GM12878 (cell line): ENCODE data around the gene TAF6L. TPM values are rescaled to one million over a fixed set of nuclear protein-coding genes. Genes with fewer than 3 reads are reported as not detected.

ENCODE experiments used
- ATAC-seq: fragments of 200-7000 bp; cut with Tn5 transposase; 3 replicates; pipeline ENCODE4 v1.9.1; 2020; ENCODE audit warnings: mild to moderate bottlenecking, moderate library complexity
- BruUV-seq: library from RNA; stranded (reverse); fragments of 400-500 nt; replicated peaks from 2 replicates; lab custom pipeline; 2021; lab: Mats Ljungman, UMichigan
- CTCF ChIA-PET: fragments of 300-600 bp; sonication (Branson Sonifier 250); formaldehyde crosslinking; extraction: SDS; loops from one replicate; lab custom pipeline; 2021; ENCODE audit warnings: inconsistent platforms; lab: Yijun Ruan, JAX
- POLR2A ChIA-PET: fragments of 350-600 bp; formaldehyde crosslinking; extraction: SDS; loops from one replicate; lab custom pipeline; 2021; ENCODE audit warnings: inconsistent platforms; lab: Charles Lee
- RAD21 ChIA-PET: fragments of 300-600 bp; sonication (Branson Sonifier 250); formaldehyde crosslinking; loops from one replicate; lab custom pipeline; 2023; ENCODE audit warnings: antibody characterized with exemption; ENCODE audit not compliant: unreplicated experiment; lab: Charles Lee
- SMC1A ChIA-PET: fragments of 300-600 bp; sonication (Branson Sonifier 250); formaldehyde crosslinking; loops from one replicate; lab custom pipeline; 2023; ENCODE audit not compliant: unreplicated experiment, uncharacterized antibody; lab: Charles Lee
- DNase-seq: peaks from one replicate; pipeline ENCODE4 v3.0.0-alpha.2; 2011; ENCODE audit warnings: low read depth, low spot score
- FAIRE-seq: peaks from 3 replicates; lab custom pipeline; 2011; peaks lifted over from hg19 to GRCh38; lab: Jason Lieb, UNC
- H2AFZ ChIP-seq: 2 replicates; pipeline ENCODE4 v1.6.0; 2011; ENCODE audit warnings: low read depth, low read length, control low read depth; ENCODE audit not compliant: control insufficient read depth
- H3K27ac ChIP-seq: 2 replicates; pipeline ENCODE4 v1.5.1; 2011; ENCODE audit warnings: control low read depth; ENCODE audit not compliant: control insufficient read depth, insufficient read depth
- H3K27me3 ChIP-seq, 2 experiments: replicated peaks in 1 of 2; 2 replicates each; pipeline versions ENCODE4 v1.6.0 to v1.6.1; 2011; ENCODE audit warnings: low read length in 1 of 2; ENCODE audit not compliant: control insufficient read depth in 2 of 2, insufficient read depth in 2 of 2
- H3K36me3 ChIP-seq, 2 experiments: 2 replicates each; pipeline ENCODE4 v1.5.1; 2011; ENCODE audit warnings: low read length in 1 of 2; ENCODE audit not compliant: control insufficient read depth in 2 of 2, insufficient read depth in 2 of 2
- H3K4me1 ChIP-seq: 2 replicates; pipeline ENCODE4 v1.6.1; 2011; ENCODE audit warnings: mild to moderate bottlenecking, low read length, moderate library complexity, mixed read lengths; ENCODE audit not compliant: control insufficient read depth, insufficient read depth
- H3K4me2 ChIP-seq: 2 replicates; pipeline ENCODE4 v1.6.0; 2011; ENCODE audit warnings: control low read depth; ENCODE audit not compliant: control insufficient read depth, insufficient read depth
- H3K4me3 ChIP-seq: fragments of 200-600 bp; sonication (generic); 2 replicates; pipeline ENCODE4 v1.5.1; 2016
- H3K79me2 ChIP-seq: 2 replicates; pipeline ENCODE4 v1.6.0; 2011; ENCODE audit warnings: low read length; ENCODE audit not compliant: control insufficient read depth, insufficient read depth
- H3K9ac ChIP-seq: 2 replicates; pipeline ENCODE4 v1.8.0; 2011; ENCODE audit warnings: low read length, control low read depth, mixed read lengths; ENCODE audit not compliant: control insufficient read depth, insufficient read depth
- H3K9me3 ChIP-seq: replicated peaks from 3 replicates; pipeline ENCODE4 v1.5.1; 2011; ENCODE audit warnings: mild to moderate bottlenecking, low read length; ENCODE audit not compliant: control insufficient read depth, insufficient read depth
- H4K20me1 ChIP-seq: 2 replicates; pipeline ENCODE4 v1.6.0; 2011; ENCODE audit not compliant: control insufficient read depth, insufficient read depth
- GABPA ChIP-seq: IDR thresholded peaks from 2 replicates; pipeline ENCODE4 v1.6.1; 2014; ENCODE audit warnings: antibody characterized with exemption, low read depth, mild to moderate bottlenecking, inconsistent platforms
- PAX5 ChIP-seq: IDR thresholded peaks from 2 replicates; pipeline ENCODE4 v1.6.1; 2011; ENCODE audit warnings: low read depth, low read length, borderline replicate concordance
- SIX5 ChIP-seq: IDR thresholded peaks from 2 replicates; pipeline ENCODE4 v1.6.1; 2011; ENCODE audit warnings: mild to moderate bottlenecking, low read depth, low read length, moderate library complexity; ENCODE audit not compliant: severe bottlenecking
- WGBS: methylation state at CpG from one replicate; pipeline ENCODE4 v1.1.6; 2016; ENCODE audit warnings: low lambda C conversion rate; ENCODE audit not compliant: insufficient replicate concordance, insufficient coverage; ENCODE audit errors: missing lambda C conversion rate; 5-methylcytosine and 5-hydroxymethylcytosine counted together
- in situ Hi-C: fragments of 300-500 bp; cut with MboI; formaldehyde crosslinking; loops from 9 replicates; pipeline ENCODE4 v1.14.3; 2018; ENCODE audit warnings: mixed read lengths
- intact Hi-C: fragments of 100-400 bp; cut with micrococcal nuclease; formaldehyde crosslinking; loops from one replicate; pipeline ENCODE4 v1.14.2; 2022; ENCODE audit not compliant: unreplicated experiment
- microRNA-seq: library from miRNA; unstranded; fragments of <30 nt; microRNA quantifications from one replicate; pipeline ENCODE4, GENCODE V29; 2018
- polyA plus RNA-seq, 11 experiments: library from polyadenylated mRNA; depleted of rRNA in 4 of 11; unstranded in 6 of 11; stranded (reverse) in 5 of 11; fragments of >200 nt; fragmentation: Nextera tagmentation in 4 of 11; fragmentation: Illumina TruSeq in 1 of 11; extraction: Ambion mirVana in 4 of 11; extraction: Trizol in 1 of 11; gene quantifications; 1 replicate in 1 of 11; 2 replicates in 10 of 11; pipeline versions ENCODE4 v1.2.1 to v1.2.3, GENCODE V29; 2011 to 2016; ENCODE audit warnings: inconsistent platforms in 2 of 11, missing spikeins in 2 of 11, low read depth in 1 of 11
- small RNA-seq: library from RNA; depleted of rRNA; stranded (forward); fragments of <200 nt; gene quantifications from one replicate; pipeline ENCODE3, GENCODE V24; 2014
- total RNA-seq, 4 experiments: library from RNA; depleted of rRNA in 3 of 4; stranded (reverse); fragments of >200 nt in 3 of 4; fragmentation: Illumina TruSeq in 1 of 4; extraction: Trizol in 1 of 4; gene quantifications; 2 replicates each; pipeline versions ENCODE4 v1.2.1 to v1.2.3, GENCODE V29; 2013 to 2021
- TF ChIP-seq, protein P1 (sequence below): IDR thresholded peaks from 2 replicates; pipeline ENCODE4 v1.6.1; 2012; ENCODE audit warnings: low read length, inconsistent platforms
- TF ChIP-seq, protein P2 (sequence below): fragments of 450-650 bp; IDR thresholded peaks from 2 replicates; pipeline ENCODE4 v1.6.1; 2017; ENCODE audit warnings: low read depth, mild to moderate bottlenecking, moderate library complexity

TAF6L gene
- total and polyA plus RNA-seq, 10 of the 15 experiments (the other 5 are each of a cell fraction or from before 2014, with no cell fraction given): 0.15 to 35.6 (median 19.0) TPM

DNA sequence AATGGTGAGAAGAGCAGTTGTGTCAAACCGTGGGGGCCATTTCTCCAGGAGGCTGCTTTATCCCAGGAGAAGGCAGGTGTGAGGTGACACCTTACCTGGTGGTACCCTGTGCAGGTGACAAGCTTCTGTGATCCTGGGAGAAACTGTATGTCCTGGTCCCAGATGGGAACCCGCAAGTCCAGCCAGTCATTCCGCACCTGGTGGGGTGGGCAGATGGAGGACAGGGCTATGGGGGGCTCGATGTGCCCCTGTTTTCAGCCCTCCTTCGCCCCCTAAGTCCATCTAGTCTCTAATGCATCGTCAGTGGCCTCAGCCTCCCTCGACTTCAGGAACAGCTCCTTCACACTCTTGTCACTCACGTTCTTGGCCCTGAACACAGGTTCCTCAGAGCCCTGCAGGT lies 64.1 kb downstream of the TAF6L start:
- TF ChIP-seq, protein P1, sequence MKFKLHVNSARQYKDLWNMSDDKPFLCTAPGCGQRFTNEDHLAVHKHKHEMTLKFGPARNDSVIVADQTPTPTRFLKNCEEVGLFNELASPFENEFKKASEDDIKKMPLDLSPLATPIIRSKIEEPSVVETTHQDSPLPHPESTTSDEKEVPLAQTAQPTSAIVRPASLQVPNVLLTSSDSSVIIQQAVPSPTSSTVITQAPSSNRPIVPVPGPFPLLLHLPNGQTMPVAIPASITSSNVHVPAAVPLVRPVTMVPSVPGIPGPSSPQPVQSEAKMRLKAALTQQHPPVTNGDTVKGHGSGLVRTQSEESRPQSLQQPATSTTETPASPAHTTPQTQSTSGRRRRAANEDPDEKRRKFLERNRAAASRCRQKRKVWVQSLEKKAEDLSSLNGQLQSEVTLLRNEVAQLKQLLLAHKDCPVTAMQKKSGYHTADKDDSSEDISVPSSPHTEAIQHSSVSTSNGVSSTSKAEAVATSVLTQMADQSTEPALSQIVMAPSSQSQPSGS: no peak
- TF ChIP-seq, protein P2, sequence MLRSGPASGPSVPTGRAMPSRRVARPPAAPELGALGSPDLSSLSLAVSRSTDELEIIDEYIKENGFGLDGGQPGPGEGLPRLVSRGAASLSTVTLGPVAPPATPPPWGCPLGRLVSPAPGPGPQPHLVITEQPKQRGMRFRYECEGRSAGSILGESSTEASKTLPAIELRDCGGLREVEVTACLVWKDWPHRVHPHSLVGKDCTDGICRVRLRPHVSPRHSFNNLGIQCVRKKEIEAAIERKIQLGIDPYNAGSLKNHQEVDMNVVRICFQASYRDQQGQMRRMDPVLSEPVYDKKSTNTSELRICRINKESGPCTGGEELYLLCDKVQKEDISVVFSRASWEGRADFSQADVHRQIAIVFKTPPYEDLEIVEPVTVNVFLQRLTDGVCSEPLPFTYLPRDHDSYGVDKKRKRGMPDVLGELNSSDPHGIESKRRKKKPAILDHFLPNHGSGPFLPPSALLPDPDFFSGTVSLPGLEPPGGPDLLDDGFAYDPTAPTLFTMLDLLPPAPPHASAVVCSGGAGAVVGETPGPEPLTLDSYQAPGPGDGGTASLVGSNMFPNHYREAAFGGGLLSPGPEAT: no peak
- TF ChIP-seq PAX5 (no peak), GABPA (no peak), SIX5 (no peak)
- POLR2A ChIA-PET: no interaction called here
- no peak for DNase-seq

More for the DNA sequence above, 64.1 kb downstream of the TAF6L start:
- WGBS: 90% methylated on average over 8 of the region's 8 CpGs
- in situ Hi-C loops: no loop called here
- ChIA-PET RAD21 (no interaction called here), SMC1A (no interaction called here), CTCF (no interaction called here)
- intact Hi-C loops: loop anchor here (10.0 kb wide), 1 partner anchor 241 kb away; the partner anchor contains the start of gene TUT1
- H3K27ac ChIP-seq: no peak overlapping the region
- no peak overlapping the region for H3K9ac ChIP-seq
- ATAC-seq: no peak
- no peaks in the 10 kb centered on the region for H3K27me3 ChIP-seq
- no peaks in the 10 kb centered on the region for H4K20me1 ChIP-seq
- peaks cover 35% of the 10 kb centered on the region for H3K79me2 ChIP-seq
- no peak overlapping the region for H2AFZ ChIP-seq
- peaks cover 4% of the 10 kb centered on the region for H3K4me1 ChIP-seq
- H3K4me3 ChIP-seq: no peak overlapping the region
- BruUV-seq: no TSS peak
- H3K36me3 ChIP-seq: peaks cover 15 to 17% of the 10 kb centered on the region in 2 experiments
- no peaks in the 10 kb centered on the region for H3K9me3 ChIP-seq
- FAIRE-seq: no peak
- no peak overlapping the region for H3K4me2 ChIP-seq

Small RNAs within 50 kb of the gene (microRNA-seq; reads per million reads assigned to microRNA genes)
- gene MIR6514 (2.6 reads per million, percentile 11 among the genes with 10 or more reads in this experiment), gene MIR6748 (not detected)

Small RNAs within 50 kb of the gene (small RNA-seq; reads per million reads assigned to genes)
- gene MIR6514 (0.47 reads per million, percentile 7 among the genes with 10 or more reads in this experiment), gene RNU6-118P (not detected)

Other genes starting within 250 kb of the TAF6L start
Only the 7 nearest of the 31 such genes appear.
- 6.6 and 8.8 TPM in 2 replicates for gene HNRNPUL2, start 43.9 kb upstream of the TAF6L start, total RNA-seq (2014; rRNA removed)
- 21.1 and 22.7 TPM in 2 replicates for gene HNRNPUL2, start 43.9 kb upstream of the TAF6L start, total RNA-seq (2014; rRNA removed; fragmentation: Illumina TruSeq; extraction: Trizol)
- 47.9 and 50.5 TPM in 2 replicates for gene HNRNPUL2, start 43.9 kb upstream of the TAF6L start, total RNA-seq (2021)
- 23.7 and 29.8 TPM in 2 replicates for gene HNRNPUL2, start 43.9 kb upstream of the TAF6L start, polyA plus RNA-seq (2011; rRNA removed)
- gene HNRNPUL2, start 43.9 kb upstream of the TAF6L start, polyA plus RNA-seq (2014; fragmentation: Illumina TruSeq; extraction: Trizol): 72.2 and 73.7 TPM in 2 replicates
- gene HNRNPUL2, start 43.9 kb upstream of the TAF6L start, polyA plus RNA-seq (2014; fragmentation: Nextera tagmentation; extraction: Ambion mirVana): 1 to 10 TPM; 1.6 to 7.4 TPM
- 39.9 and 43.9 TPM in 2 replicates for gene HNRNPUL2, start 43.9 kb upstream of the TAF6L start, polyA plus RNA-seq (2014; rRNA removed)
- gene HNRNPUL2, start 43.9 kb upstream of the TAF6L start, polyA plus RNA-seq (2016; fragmentation: Nextera tagmentation; extraction: Ambion mirVana): 1 to 10 TPM; 2.6 to 2.7 TPM
- gene TTC9C, start 42.9 kb upstream of the TAF6L start, total RNA-seq (2014; rRNA removed): 51.6 and 55.5 TPM in 2 replicates
- gene TTC9C, start 42.9 kb upstream of the TAF6L start, total RNA-seq (2014; rRNA removed; fragmentation: Illumina TruSeq; extraction: Trizol): 45.3 and 52.5 TPM in 2 replicates
- 40.4 and 42.0 TPM in 2 replicates for gene TTC9C, start 42.9 kb upstream of the TAF6L start, total RNA-seq (2021)
- gene TTC9C, start 42.9 kb upstream of the TAF6L start, polyA plus RNA-seq (2011; rRNA removed): 62.9 and 71.2 TPM in 2 replicates
- gene TTC9C, start 42.9 kb upstream of the TAF6L start, polyA plus RNA-seq (2014; fragmentation: Illumina TruSeq; extraction: Trizol): 53.6 and 62.0 TPM in 2 replicates
- 10 to 100 TPM; 60.9 to 72.3 TPM for gene TTC9C, start 42.9 kb upstream of the TAF6L start, polyA plus RNA-seq (2014; fragmentation: Nextera tagmentation; extraction: Ambion mirVana)
- 47.1 and 47.3 TPM in 2 replicates for gene TTC9C, start 42.9 kb upstream of the TAF6L start, polyA plus RNA-seq (2014; rRNA removed)
- 10 to 100 TPM; 48.7 to 49.2 TPM for gene TTC9C, start 42.9 kb upstream of the TAF6L start, polyA plus RNA-seq (2016; fragmentation: Nextera tagmentation; extraction: Ambion mirVana)
- gene ZBTB3, start 17.2 kb upstream of the TAF6L start, total RNA-seq (2014; rRNA removed): 7.7 and 8.8 TPM in 2 replicates
- 4.7 and 4.8 TPM in 2 replicates for gene ZBTB3, start 17.2 kb upstream of the TAF6L start, total RNA-seq (2014; rRNA removed; fragmentation: Illumina TruSeq; extraction: Trizol)
- gene ZBTB3, start 17.2 kb upstream of the TAF6L start, total RNA-seq (2021): 7.1 and 7.4 TPM in 2 replicates
- gene ZBTB3, start 17.2 kb upstream of the TAF6L start, polyA plus RNA-seq (2011; rRNA removed): 4.8 TPM in 2 replicates
- 0.95 and 2.0 TPM in 2 replicates for gene ZBTB3, start 17.2 kb upstream of the TAF6L start, polyA plus RNA-seq (2014; fragmentation: Illumina TruSeq; extraction: Trizol)
- gene ZBTB3, start 17.2 kb upstream of the TAF6L start, polyA plus RNA-seq (2014; fragmentation: Nextera tagmentation; extraction: Ambion mirVana): 1 to 10 TPM; 1.4 to 1.9 TPM
- 4.7 and 5.1 TPM in 2 replicates for gene ZBTB3, start 17.2 kb upstream of the TAF6L start, polyA plus RNA-seq (2014; rRNA removed)
- gene ZBTB3, start 17.2 kb upstream of the TAF6L start, polyA plus RNA-seq (2016; fragmentation: Nextera tagmentation; extraction: Ambion mirVana): 1 to 10 TPM; 4.6 to 4.7 TPM
- gene POLR2G, start 9.8 kb upstream of the TAF6L start, total RNA-seq (2014; rRNA removed): 150 and 178 TPM in 2 replicates
- gene POLR2G, start 9.8 kb upstream of the TAF6L start, total RNA-seq (2014; rRNA removed; fragmentation: Illumina TruSeq; extraction: Trizol): 162 and 168 TPM in 2 replicates
- gene POLR2G, start 9.8 kb upstream of the TAF6L start, total RNA-seq (2021): 125 and 136 TPM in 2 replicates
- gene POLR2G, start 9.8 kb upstream of the TAF6L start, polyA plus RNA-seq (2011; rRNA removed): 207 and 267 TPM in 2 replicates
- gene POLR2G, start 9.8 kb upstream of the TAF6L start, polyA plus RNA-seq (2014; fragmentation: Illumina TruSeq; extraction: Trizol): 197 and 218 TPM in 2 replicates
- 100 to 1,000 TPM; 541 to 543 TPM for gene POLR2G, start 9.8 kb upstream of the TAF6L start, polyA plus RNA-seq (2014; fragmentation: Nextera tagmentation; extraction: Ambion mirVana)
- 200 and 210 TPM in 2 replicates for gene POLR2G, start 9.8 kb upstream of the TAF6L start, polyA plus RNA-seq (2014; rRNA removed)
- gene POLR2G, start 9.8 kb upstream of the TAF6L start, polyA plus RNA-seq (2016; fragmentation: Nextera tagmentation; extraction: Ambion mirVana): 100 to 1,000 TPM; 323 to 333 TPM
- 49.1 and 49.8 TPM in 2 replicates for gene TMEM179B, start 16.0 kb downstream of the TAF6L start, total RNA-seq (2014; rRNA removed)
- gene TMEM179B, start 16.0 kb downstream of the TAF6L start, total RNA-seq (2014; rRNA removed; fragmentation: Illumina TruSeq; extraction: Trizol): 25.5 and 25.6 TPM in 2 replicates
- 25.1 and 26.0 TPM in 2 replicates for gene TMEM179B, start 16.0 kb downstream of the TAF6L start, total RNA-seq (2021)
- gene TMEM179B, start 16.0 kb downstream of the TAF6L start, polyA plus RNA-seq (2011; rRNA removed): 12.4 and 21.7 TPM in 2 replicates
- gene TMEM179B, start 16.0 kb downstream of the TAF6L start, polyA plus RNA-seq (2014; fragmentation: Illumina TruSeq; extraction: Trizol): 34.9 and 36.3 TPM in 2 replicates
- 10 to 100 TPM; 57.8 to 62.8 TPM for gene TMEM179B, start 16.0 kb downstream of the TAF6L start, polyA plus RNA-seq (2014; fragmentation: Nextera tagmentation; extraction: Ambion mirVana)
- 32.8 and 46.8 TPM in 2 replicates for gene TMEM179B, start 16.0 kb downstream of the TAF6L start, polyA plus RNA-seq (2014; rRNA removed)
- gene TMEM179B, start 16.0 kb downstream of the TAF6L start, polyA plus RNA-seq (2016; fragmentation: Nextera tagmentation; extraction: Ambion mirVana): 10 to 100 TPM; 65.3 to 82.4 TPM
- 21.4 and 25.0 TPM in 2 replicates for gene TMEM223, start 20.6 kb downstream of the TAF6L start, total RNA-seq (2014; rRNA removed)
- gene TMEM223, start 20.6 kb downstream of the TAF6L start, total RNA-seq (2014; rRNA removed; fragmentation: Illumina TruSeq; extraction: Trizol): 11.7 and 12.3 TPM in 2 replicates
- 15.3 and 16.4 TPM in 2 replicates for gene TMEM223, start 20.6 kb downstream of the TAF6L start, total RNA-seq (2021)
- 7.2 and 9.9 TPM in 2 replicates for gene TMEM223, start 20.6 kb downstream of the TAF6L start, polyA plus RNA-seq (2011; rRNA removed)
- 9.5 and 11.1 TPM in 2 replicates for gene TMEM223, start 20.6 kb downstream of the TAF6L start, polyA plus RNA-seq (2014; fragmentation: Illumina TruSeq; extraction: Trizol)
- gene TMEM223, start 20.6 kb downstream of the TAF6L start, polyA plus RNA-seq (2014; fragmentation: Nextera tagmentation; extraction: Ambion mirVana): 10 to 100 TPM in 1 of 2 experiments, 1 to 10 TPM in 1; 5.3 to 10.5 TPM
- 24.7 and 27.0 TPM in 2 replicates for gene TMEM223, start 20.6 kb downstream of the TAF6L start, polyA plus RNA-seq (2014; rRNA removed)
- 10 to 100 TPM; 32.7 to 33.2 TPM for gene TMEM223, start 20.6 kb downstream of the TAF6L start, polyA plus RNA-seq (2016; fragmentation: Nextera tagmentation; extraction: Ambion mirVana)
- gene NXF1, start 34.0 kb downstream of the TAF6L start, total RNA-seq (2014; rRNA removed): 30.6 and 31.8 TPM in 2 replicates
- gene NXF1, start 34.0 kb downstream of the TAF6L start, total RNA-seq (2014; rRNA removed; fragmentation: Illumina TruSeq; extraction: Trizol): 22.4 and 28.0 TPM in 2 replicates
- 51.8 and 56.2 TPM in 2 replicates for gene NXF1, start 34.0 kb downstream of the TAF6L start, total RNA-seq (2021)
- gene NXF1, start 34.0 kb downstream of the TAF6L start, polyA plus RNA-seq (2011; rRNA removed): 8.9 and 20.7 TPM in 2 replicates
- gene NXF1, start 34.0 kb downstream of the TAF6L start, polyA plus RNA-seq (2014; fragmentation: Illumina TruSeq; extraction: Trizol): 74.9 and 84.9 TPM in 2 replicates
- 10 to 100 TPM; 23.4 to 37.5 TPM for gene NXF1, start 34.0 kb downstream of the TAF6L start, polyA plus RNA-seq (2014; fragmentation: Nextera tagmentation; extraction: Ambion mirVana)
- 43.7 and 64.1 TPM in 2 replicates for gene NXF1, start 34.0 kb downstream of the TAF6L start, polyA plus RNA-seq (2014; rRNA removed)
- 10 to 100 TPM; 71.7 to 75.5 TPM for gene NXF1, start 34.0 kb downstream of the TAF6L start, polyA plus RNA-seq (2016; fragmentation: Nextera tagmentation; extraction: Ambion mirVana)